ENCODE measurements around the gene RNF214. TPM values are rescaled to one million over a fixed set of nuclear protein-coding genes. Genes with fewer than 3 reads are reported as not detected.
A peak's percentile ranks its signal among the peaks of the same experiment; 100 is the strongest.

RNF214 gene
- total RNA-seq, 4 donors from 2014 or later = 14.8 to 21.2 (median 17.4) TPM

GRCh38 chr11:117229411-117229810, 3.1 kb upstream of the RNF214 start:
- Histone ChIP-seq H3K27ac (no peak overlapping the region), H3K4me1 (peaks cover 0 to 69% (median 16%) of the 10 kb centered on the region in 3 donors), H3K9me3 (no peaks in the 10 kb centered on the region), H3K4me3 (no peak overlapping the region), H3K36me3 (peaks cover 0 to 51% of the 10 kb centered on the region in 2 donors), H3K27me3 (no peaks in the 10 kb centered on the region)
- no peak for ATAC-seq
- WGBS, 2 donors (ENCODE audit: low coverage in 1 of 2) = 67% methylated on average over 1 of the region's 12 CpGs; no CpG with 5 or more reads in 1 of the 2 donors
- TF ChIP-seq EP300 (IDR thresholded peaks at IDR 0.05) (no peak), POLR2A (IDR thresholded peaks at IDR 0.05) (no peak), POLR2AphosphoS5 (IDR thresholded peaks at IDR 0.05) (no peak), CTCF (IDR thresholded peaks at IDR 0.05) (no peak)

- Histone ChIP-seq H3K4me3 (no peak overlapping the region), H3K27me3 (no peaks in the 10 kb centered on the region), H3K36me3 (peaks cover 0 to 49% of the 10 kb centered on the region in 2 donors), H3K27ac (no peak overlapping the region), H3K4me1 (peaks cover 0 to 68% (median 16%) of the 10 kb centered on the region in 3 donors), H3K9me3 (no peaks in the 10 kb centered on the region)
- no peak for TF ChIP-seq CTCF (IDR thresholded peaks at IDR 0.05)
- no peak for TF ChIP-seq EP300 (IDR thresholded peaks at IDR 0.05)
- TF ChIP-seq POLR2AphosphoS5 (IDR thresholded peaks at IDR 0.05) = no peak
- TF ChIP-seq POLR2A (IDR thresholded peaks at IDR 0.05) = no peak
- 80 to 90% methylated on average over 1 to 5 of the region's 5 CpGs for WGBS, 2 donors (ENCODE audit: low coverage in 1 of 2)
- no peak for ATAC-seq
Observed at GRCh38 chr11:117229931-117230285, 2.6 kb upstream of the RNF214 start.

- TF ChIP-seq POLR2AphosphoS5 (IDR thresholded peaks at IDR 0.05) (no peak), POLR2A (IDR thresholded peaks at IDR 0.05) (no peak), EP300 (IDR thresholded peaks at IDR 0.05) (no peak), CTCF (IDR thresholded peaks at IDR 0.05) (no peak)
- Histone ChIP-seq H3K9me3 (no peaks in the 10 kb centered on the region), H3K36me3 (peaks cover 0 to 44% of the 10 kb centered on the region in 2 donors), H3K27me3 (no peaks in the 10 kb centered on the region), H3K27ac (peak overlapping the region in 2 of 4 donors; percentile 96 to 98), H3K4me1 (peaks cover 0 to 63% (median 16%) of the 10 kb centered on the region in 3 donors), H3K4me3 (peak overlapping the region in 1 of 2 donors; percentile 90)
- WGBS, 2 donors (ENCODE audit: low coverage in 1 of 2) = 53 to 60% methylated on average over 4 to 5 of the region's 12 CpGs
- no peak for ATAC-seq
Observed at GRCh38 chr11:117230286-117230961, 2.0 kb upstream of the RNF214 start.

- 8 to 9% methylated on average over 7 to 11 of the region's 14 CpGs for WGBS, 2 donors (ENCODE audit: low coverage in 1 of 2)
- H3K27me3 ChIP-seq = no peaks in the 10 kb centered on the region
- no peak for TF ChIP-seq POLR2AphosphoS5 (IDR thresholded peaks at IDR 0.05)
- TF ChIP-seq POLR2A (IDR thresholded peaks at IDR 0.05) = no peak
- H3K9me3 ChIP-seq = no peaks in the 10 kb centered on the region
- H3K36me3 ChIP-seq = peaks cover 0 to 39% of the 10 kb centered on the region in 2 donors
- peaks cover 0 to 55% (median 16%) of the 10 kb centered on the region in 3 donors for H3K4me1 ChIP-seq
- H3K4me3 ChIP-seq = peak overlapping the region; percentile 90 to 98
- H3K27ac ChIP-seq = peak overlapping the region; percentile 92 to 98 (median 95)
- no peak for ATAC-seq
Observed at GRCh38 chr11:117230999-117231841, 1.3 kb upstream of the RNF214 start.

- Histone ChIP-seq H3K4me1 (peaks cover 0 to 50% (median 16%) of the 10 kb centered on the region in 3 donors), H3K27ac (peak within 1 kb of the TSS; percentile 92 to 98 (median 95)), H3K9me3 (no peaks in the 10 kb centered on the region), H3K4me3 (peak within 1 kb of the TSS; percentile 90 to 98), H3K27me3 (no peaks in the 10 kb centered on the region), H3K36me3 (peaks cover 0 to 39% of the 10 kb centered on the region in 2 donors)
- ATAC-seq = no peak
- WGBS, 2 donors (ENCODE audit: low coverage in 1 of 2) = 0% methylated on average over 1 of the region's 13 CpGs; no CpG with 5 or more reads in 1 of the 2 donors
- no peak for TF ChIP-seq CTCF (IDR thresholded peaks at IDR 0.05)
- TF ChIP-seq EP300 (IDR thresholded peaks at IDR 0.05) = no peak
Observed at GRCh38 chr11:117231842-117232091, 704 bp upstream of the RNF214 start, which contains the start of gene PCSK7. Gene PCSK7 (minus strand): TSS chr11:117232073. CDS start chr11:117229844, 2,229 bp downstream.

Data from gastroesophageal sphincter (tissue), 4 donors.